Neural crest cell (in vitro differentiated cells): ENCODE results near the gene LEMD3. TPM values are rescaled to one million over a fixed set of nuclear protein-coding genes. Genes with fewer than 3 reads are reported as not detected.

Experiments used
- DNase-seq: peaks from one replicate; pipeline ENCODE4 v3.0.0; 2021; ENCODE audit warnings: low read depth, mixed read lengths, low spot score
- H3K27ac Mint-ChIP-seq: one replicate; pipeline ENCODE4 v1.8.0; 2021; ENCODE audit warnings: mild to moderate bottlenecking, mixed read lengths; ENCODE audit not compliant: unreplicated experiment
- H3K27me3 Mint-ChIP-seq: 2 replicates; pipeline ENCODE4 v1.8.0; 2021; ENCODE audit warnings: low read depth, mild to moderate bottlenecking, mixed read lengths
- H3K36me3 Mint-ChIP-seq: 2 replicates; pipeline ENCODE4 v1.8.0; 2021; ENCODE audit warnings: low read depth, mild to moderate bottlenecking, mixed read lengths
- H3K4me1 Mint-ChIP-seq: 2 replicates; pipeline ENCODE4 v1.8.0; 2021; ENCODE audit warnings: mixed read lengths
- H3K4me3 Mint-ChIP-seq: one replicate; pipeline ENCODE4 v1.8.0; 2021; ENCODE audit warnings: mild to moderate bottlenecking, mixed read lengths
- H3K9me3 Mint-ChIP-seq: 2 replicates; pipeline ENCODE4 v1.8.0; 2021; ENCODE audit warnings: mixed read lengths
- CTCF ChIP-seq: fragments of 200-600 bp; sonication (generic); conservative IDR thresholded peaks from 2 replicates; pipeline ENCODE4 v1.5.0; 2021; ENCODE audit warnings: antibody characterized with exemption, mild to moderate bottlenecking
- total RNA-seq: library from RNA; stranded (reverse); gene quantifications from 2 replicates; pipeline ENCODE4 v1.2.1, GENCODE V29; 2021

LEMD3 gene
- total RNA-seq, 1 donor from 2014 or later: 27.8 TPM

DNA sequence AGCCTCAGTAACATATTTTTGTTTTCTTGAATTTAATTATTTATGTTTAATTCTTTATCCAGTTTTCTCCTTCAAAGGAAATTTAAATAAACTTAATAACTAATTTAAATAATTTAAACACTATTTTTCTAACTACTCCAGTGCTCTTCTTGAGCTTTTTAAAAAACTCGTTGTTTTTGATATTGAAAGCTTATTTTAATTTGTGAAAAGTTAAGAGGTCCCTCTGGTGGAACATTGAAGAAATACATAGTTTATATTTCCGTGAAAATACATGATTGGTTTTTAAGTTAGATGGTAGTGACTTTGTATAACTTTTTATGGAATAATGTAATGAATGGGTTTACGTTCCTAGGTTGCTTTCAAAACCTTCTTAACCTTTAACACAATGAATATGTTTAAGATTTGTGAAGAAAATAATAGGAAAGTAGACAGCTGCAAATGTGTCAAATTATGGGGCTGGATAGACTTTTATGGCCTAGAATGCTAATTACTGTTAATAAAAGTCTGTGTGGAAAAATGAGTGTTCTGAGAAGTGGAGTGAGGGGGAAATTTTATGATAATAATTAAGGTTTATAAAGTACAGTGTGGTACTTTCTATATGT, 63.2 kb downstream of the LEMD3 start:
- TF ChIP-seq CTCF: peak; percentile 67
- Mint-ChIP-seq H3K27me3 (no peaks in the 10 kb centered on the region), H3K4me3 (no peak overlapping the region), H3K4me1 (no peaks in the 10 kb centered on the region), H3K27ac (no peak overlapping the region), H3K9me3 (peaks cover 14% of the 10 kb centered on the region), H3K36me3 (peaks cover 24% of the 10 kb centered on the region)
- no peak for DNase-seq

GRCh38 chr12:65237153-65237552, 67.8 kb downstream of the LEMD3 start:
- no peak for TF ChIP-seq CTCF
- Mint-ChIP-seq H3K36me3 (peaks cover 2% of the 10 kb centered on the region), H3K4me3 (no peak overlapping the region), H3K4me1 (no peaks in the 10 kb centered on the region), H3K9me3 (no peaks in the 10 kb centered on the region), H3K27me3 (no peaks in the 10 kb centered on the region), H3K27ac (no peak overlapping the region)
- DNase-seq: no peak

DNA sequence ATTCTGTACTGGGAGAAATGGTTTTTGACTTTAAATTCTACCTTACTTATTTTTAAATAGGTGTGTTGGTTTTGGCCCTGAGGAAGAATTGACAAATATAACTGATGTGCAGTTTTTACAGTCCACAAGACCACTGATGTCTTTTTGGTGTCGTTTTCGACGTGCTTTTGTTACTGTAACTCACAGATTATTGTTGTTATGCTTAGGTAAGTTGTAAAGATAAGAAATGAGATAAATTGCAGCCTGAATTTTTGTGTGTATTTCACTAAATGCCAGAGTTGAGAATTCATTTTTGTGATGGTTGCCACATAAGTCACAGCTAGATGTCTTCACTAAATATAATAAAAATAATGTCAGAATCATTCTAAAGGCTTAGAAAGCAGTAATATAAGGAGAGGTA, 69.2 kb downstream of the LEMD3 start:
- peaks cover 7% of the 10 kb centered on the region for H3K36me3 Mint-ChIP-seq

GRCh38 chr12:65248656-65249633, 79.6 kb downstream of the LEMD3 start:
- H3K27me3 Mint-ChIP-seq: no peaks in the 10 kb centered on the region
- DNase-seq: no peak
- peaks cover 9% of the 10 kb centered on the region for H3K36me3 Mint-ChIP-seq
- H3K4me3 Mint-ChIP-seq: no peak overlapping the region
- no peak for TF ChIP-seq CTCF
- no peaks in the 10 kb centered on the region for H3K4me1 Mint-ChIP-seq
- no peak overlapping the region for H3K27ac Mint-ChIP-seq
- H3K9me3 Mint-ChIP-seq: no peaks in the 10 kb centered on the region

More for the DNA sequence above, 69.2 kb downstream of the LEMD3 start:
- DNase-seq: no peak
- Mint-ChIP-seq H3K27me3 (no peaks in the 10 kb centered on the region), H3K27ac (no peak overlapping the region), H3K4me3 (no peak overlapping the region), H3K9me3 (no peaks in the 10 kb centered on the region), H3K4me1 (no peaks in the 10 kb centered on the region)
- no peak for TF ChIP-seq CTCF

- no peak for DNase-seq
- Mint-ChIP-seq H3K4me3 (no peak overlapping the region), H3K4me1 (no peaks in the 10 kb centered on the region), H3K36me3 (peaks cover 9% of the 10 kb centered on the region), H3K27me3 (no peaks in the 10 kb centered on the region), H3K27ac (no peak overlapping the region), H3K9me3 (peaks cover 3% of the 10 kb centered on the region)
- no peak for TF ChIP-seq CTCF
These were observed 83.1 kb downstream of the LEMD3 start for GRCh38 chr12:65252515-65252914.
